Fibroblast of peridontal ligament (primary cell): Measurements from ENCODE around the gene PKN1.
A peak's percentile ranks its signal among the peaks of the same experiment; 100 is the strongest.

Experiments
- DNase-seq: peaks from one replicate; pipeline ENCODE4 v3.0.0-alpha.2; 2010; ENCODE audit errors: extremely low read depth

PKN1 gene

DNA sequence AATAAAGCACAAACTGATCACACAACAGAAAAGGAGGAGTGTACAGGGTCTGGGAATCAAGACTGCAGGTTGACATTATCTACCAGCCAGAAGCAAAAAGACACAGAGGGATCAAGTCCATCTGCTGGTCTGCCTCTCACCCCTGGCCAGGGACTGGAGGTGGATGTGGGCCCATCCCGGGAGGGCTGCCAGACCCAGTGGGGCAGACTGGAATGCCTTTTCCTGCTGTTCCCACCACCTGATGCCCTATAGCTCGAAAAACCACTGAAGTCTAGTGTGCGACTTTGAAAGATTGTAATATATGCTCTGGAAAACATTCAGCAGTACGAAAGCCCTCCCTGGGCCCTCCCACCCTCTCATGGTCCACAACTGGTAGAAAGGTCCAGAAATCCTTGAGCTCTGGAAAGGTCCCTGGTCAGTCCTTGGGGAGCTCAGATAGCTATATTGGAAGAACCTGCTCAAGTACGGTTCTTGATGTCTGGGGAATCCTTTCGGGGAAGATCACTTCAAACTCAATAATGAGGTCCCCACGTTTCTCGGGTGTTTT, 82.5 kb downstream of the PKN1 start:
- DNase-seq = no peak

DNA sequence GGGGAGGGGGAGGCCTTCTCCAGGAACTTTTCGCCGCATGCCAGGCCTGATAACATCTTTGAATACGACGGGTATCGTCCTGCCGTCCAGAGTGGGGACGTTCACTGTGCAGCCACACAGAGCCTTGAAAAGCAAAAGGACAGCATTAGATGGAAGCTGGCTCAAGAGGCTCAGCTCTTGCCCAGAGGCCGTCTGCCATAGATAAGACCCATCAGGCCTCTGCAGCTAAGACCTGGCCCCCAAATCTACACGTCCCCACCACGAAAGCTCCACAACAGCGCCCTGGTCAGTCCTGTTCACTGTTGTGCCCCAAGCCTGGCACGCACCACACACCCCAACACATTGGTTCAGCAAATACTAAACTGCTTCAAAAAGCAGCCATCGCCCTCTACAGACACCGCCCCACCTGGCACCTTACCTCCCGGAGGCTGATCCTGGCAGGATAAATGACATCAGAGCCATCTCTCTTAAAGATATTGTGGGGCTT, 83.0 kb downstream of the PKN1 start:
- DNase-seq = no peak

DNA sequence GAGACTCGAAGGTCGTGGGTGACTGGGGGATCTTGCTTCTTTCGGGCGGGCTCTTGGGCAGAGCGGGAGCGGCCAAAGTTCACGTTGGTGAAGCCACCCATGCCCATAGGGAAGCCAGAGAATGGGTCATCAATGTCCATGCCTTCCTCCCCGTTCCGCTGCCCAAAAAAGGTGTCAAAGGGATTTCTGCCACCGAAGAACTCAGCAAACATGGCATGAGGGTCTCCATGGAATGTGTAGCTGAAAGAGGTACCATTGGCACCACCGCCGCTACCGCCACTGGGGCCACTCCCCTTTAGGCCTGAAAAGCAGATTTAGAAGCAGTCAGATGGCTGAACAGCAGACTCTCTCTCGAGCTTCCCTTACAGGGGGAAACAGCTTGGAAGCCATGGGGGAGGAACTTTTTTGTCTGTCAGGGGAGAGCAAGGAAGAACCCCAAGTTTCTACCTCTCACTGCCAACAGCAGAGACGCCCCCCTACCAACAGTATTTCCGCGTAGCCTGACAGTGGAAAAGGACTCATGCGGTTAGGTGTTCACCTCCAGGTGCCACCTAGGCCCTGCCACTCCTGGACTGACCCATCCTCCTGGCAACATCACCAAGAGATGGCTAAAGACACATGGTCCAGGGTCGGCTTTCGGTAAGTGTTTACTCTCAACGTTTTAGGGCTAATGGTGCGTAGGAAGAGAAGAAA, 83.8 kb downstream of the PKN1 start:
- DNase-seq = no peak

DNA sequence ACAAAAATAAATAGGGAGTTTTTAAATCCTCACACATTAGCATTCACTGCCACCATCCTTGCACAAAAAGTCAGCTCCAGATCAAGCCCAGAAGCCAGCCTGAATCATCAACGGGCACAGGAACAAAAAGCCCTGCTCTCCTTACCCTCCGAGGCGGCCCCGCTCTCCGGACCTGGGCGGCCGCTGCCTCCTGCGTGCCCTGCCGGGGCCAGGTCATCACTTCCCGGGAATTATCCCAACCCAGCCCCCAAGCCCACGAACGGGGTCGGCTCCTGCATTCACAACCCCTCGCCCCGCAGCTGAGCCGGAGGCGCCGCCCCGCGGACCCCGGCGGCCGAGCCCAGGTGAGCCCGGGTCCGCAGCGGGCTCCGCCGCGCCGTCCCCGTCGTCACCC, 84.3 kb downstream of the PKN1 start:
- peak; percentile 33 for DNase-seq

DNA sequence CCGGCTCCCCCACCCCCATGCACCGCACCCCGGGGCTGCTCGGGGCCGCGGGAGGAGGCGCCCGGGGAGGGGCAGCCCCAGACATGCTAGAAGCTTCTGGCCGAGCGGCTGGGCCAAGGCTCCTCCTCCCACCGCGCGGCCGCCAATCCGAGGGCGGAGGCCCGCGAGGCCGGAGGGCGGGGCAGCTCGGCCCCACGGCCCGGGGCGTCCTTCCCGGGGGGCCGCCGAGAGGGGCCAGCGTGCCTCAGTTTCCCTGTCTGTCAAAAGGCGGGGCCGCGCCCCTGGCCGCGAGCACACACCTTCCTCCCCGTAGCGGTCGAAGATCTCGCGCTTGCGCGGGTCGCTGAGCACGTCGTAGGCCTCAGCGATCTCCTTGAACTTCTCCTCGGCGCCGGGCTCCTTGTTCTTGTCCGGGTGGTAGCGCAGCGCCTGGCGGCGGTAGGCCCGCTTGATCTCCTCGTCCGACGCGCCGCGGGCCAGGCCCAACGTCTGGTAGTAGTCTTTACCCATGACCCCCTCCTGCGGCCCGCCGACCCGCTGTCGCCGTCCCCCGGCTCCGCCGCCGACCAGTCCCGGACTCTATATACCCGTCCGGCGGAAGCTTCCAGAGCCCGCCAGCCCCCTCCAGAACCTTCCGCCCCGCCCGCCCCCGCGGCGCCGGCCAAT, 84.9 kb downstream of the PKN1 start, which contains the start of gene DNAJB1:
Gene DNAJB1 (minus strand): TSS at position 558 of the 666 bp plus-strand sequence. CDS start 48 bp downstream, at position 510.
- DNase-seq = peak; percentile 64

DNA sequence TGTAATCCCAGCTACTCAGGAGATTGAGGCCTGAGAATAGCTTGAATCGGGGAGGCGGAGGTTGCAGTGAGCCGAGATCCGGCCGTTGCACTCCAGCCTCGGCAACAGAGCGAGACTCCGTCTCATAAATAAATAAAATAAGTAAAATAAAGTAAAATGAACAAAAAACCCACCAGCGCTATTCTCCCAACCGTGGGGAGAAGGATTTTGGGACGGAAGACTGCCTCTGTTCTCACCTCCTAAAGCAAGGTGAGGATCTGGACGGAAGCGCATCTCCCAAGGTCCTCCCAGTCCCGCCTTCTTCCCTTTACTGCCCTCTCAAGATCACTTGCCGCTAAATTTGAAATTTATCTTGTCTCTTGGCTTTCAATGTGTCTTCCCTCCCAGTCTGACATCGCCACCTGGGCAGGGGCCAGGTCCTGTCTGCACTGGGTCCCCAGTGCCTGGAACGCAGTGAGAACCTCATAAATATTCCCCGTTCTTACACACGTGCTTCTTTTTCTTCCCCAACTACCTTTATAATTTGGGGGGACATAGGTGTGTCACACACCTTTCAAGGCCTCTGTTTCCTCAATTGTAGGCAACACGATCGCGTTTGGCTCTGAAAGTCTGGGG, 86.2 kb downstream of the PKN1 start:
- no peak for DNase-seq

DNA sequence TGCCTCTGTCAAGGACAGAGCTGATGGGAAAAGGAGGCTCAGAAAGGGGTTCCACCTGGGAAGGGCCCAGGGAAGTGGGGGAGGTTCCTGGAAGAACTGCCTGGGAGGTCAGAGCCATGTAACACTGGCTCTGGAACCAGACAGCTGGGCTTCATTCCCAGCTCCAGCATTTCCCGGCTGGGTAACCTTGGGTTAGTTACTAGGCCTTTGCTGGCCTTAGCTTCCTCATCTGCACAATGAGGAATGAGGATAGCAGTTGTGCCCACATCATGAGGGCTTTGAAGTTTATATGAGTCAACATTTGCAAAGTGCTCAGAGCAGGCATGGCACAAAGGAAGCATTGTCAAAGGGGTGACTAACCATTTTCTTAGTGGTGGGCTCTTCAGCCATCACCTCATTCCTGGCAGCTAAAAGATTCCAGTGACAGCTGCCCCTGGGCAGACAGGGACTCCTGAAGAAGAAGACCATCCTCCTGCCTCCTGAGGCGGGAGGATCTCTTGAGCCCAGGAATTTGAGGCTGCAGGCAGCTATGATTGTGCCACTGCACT, 86.8 kb downstream of the PKN1 start:
- peak; percentile 64 for DNase-seq

DNA sequence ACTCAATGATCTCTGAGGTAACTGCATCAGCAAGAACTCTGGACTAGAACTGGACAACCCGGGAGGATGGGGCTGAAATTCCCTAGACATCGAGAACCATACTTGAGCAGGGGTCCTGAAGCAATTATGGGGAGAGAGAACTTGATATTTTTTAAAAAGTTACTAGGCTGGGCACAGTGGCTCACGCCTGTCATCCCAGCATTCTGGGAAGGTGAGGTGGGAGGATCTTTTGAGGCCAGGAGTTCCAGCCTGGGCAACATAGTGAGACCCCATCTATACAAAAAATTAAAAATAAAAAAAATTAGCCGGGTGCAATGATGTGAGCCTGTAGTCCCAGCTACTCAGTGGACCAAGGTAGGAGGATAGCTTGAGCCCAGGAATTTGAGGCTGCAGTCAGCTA, 87.4 kb downstream of the PKN1 start:
- no peak for DNase-seq
